Natural killer cell treated with Interleukin-12 subunit alpha and Interleukin-12 subunit beta and Interleukin-15 and Interleukin-18, amount 100 ng/mL, for 72 hours (primary cell): ENCODE data around the gene STRIT1. TPM values are rescaled to one million over a fixed set of nuclear protein-coding genes. Genes with fewer than 3 reads are reported as not detected.
"Not testable (repeated sequence)": the region's sequence is repeated elsewhere in the genome, so short reads cannot be mapped to it uniquely, and the experiment has no call there.

ENCODE experiments used
- ATAC-seq, 2 donors: fragments of 150-1000 bp; cut with Tn5 transposase in 1 of 2; sonication (Bioruptor Pico), chemical (Tn5 transposase) in 1 of 2; 2 replicates each; pipeline ENCODE4 v1.10.0; 2021
- DNase-seq: peaks from one replicate; pipeline ENCODE4 v3.0.0; 2022; ENCODE audit warnings: low spot score
- H3K27ac Mint-ChIP-seq, 2 donors: 1 replicate in 1 of 2; 2 replicates in 1 of 2; pipeline ENCODE4 v1.8.0; 2022; ENCODE audit warnings: mixed read lengths in 2 of 2, mild to moderate bottlenecking in 1 of 2, moderate library complexity in 1 of 2
- H3K27me3 Mint-ChIP-seq, 2 donors: 1 replicate in 1 of 2; 2 replicates in 1 of 2; pipeline ENCODE4 v1.8.0; 2022; ENCODE audit warnings: mixed read lengths in 2 of 2
- H3K36me3 Mint-ChIP-seq: one replicate; pipeline ENCODE4 v1.8.0; 2022; ENCODE audit warnings: mixed read lengths
- H3K4me1 Mint-ChIP-seq, 2 donors: 1 replicate in 1 of 2; 2 replicates in 1 of 2; pipeline ENCODE4 v1.8.0; 2022; ENCODE audit warnings: low read depth in 2 of 2, mixed read lengths in 2 of 2, mild to moderate bottlenecking in 1 of 2
- H3K4me3 Mint-ChIP-seq: one replicate; pipeline ENCODE4 v1.8.0; 2022; ENCODE audit warnings: mixed read lengths
- H3K9me3 Mint-ChIP-seq: 2 replicates; pipeline ENCODE4 v1.8.0; 2022; ENCODE audit warnings: mixed read lengths
- total RNA-seq, 2 donors: library from RNA; stranded (reverse); gene quantifications; one replicate each; pipeline ENCODE4 v1.2.3, GENCODE V29; 2022

Gene STRIT1
- total RNA-seq, 2 donors from 2014 or later = not detected

DNA sequence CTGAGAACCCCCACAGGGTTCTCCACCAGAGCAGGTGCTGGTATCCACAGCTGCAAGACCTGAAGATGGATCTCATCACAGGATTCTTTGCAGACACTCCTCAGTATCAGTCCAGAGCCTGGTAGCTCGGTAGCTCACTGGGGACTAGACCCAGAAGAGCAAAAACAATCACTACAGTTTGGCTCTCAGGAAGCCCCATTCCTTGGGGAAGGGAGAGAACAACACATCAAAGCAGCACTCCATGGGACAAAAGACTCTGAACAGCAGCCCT is 22.2 kb downstream of the STRIT1 start:
- DNase-seq = no peak
- no peaks in the 10 kb centered on the region for H3K27me3 Mint-ChIP-seq
- H3K4me3 Mint-ChIP-seq = no peak overlapping the region
- no peaks in the 10 kb centered on the region for H3K4me1 Mint-ChIP-seq
- peaks cover 3% of the 10 kb centered on the region for H3K9me3 Mint-ChIP-seq
- H3K27ac Mint-ChIP-seq = no peak overlapping the region
- ATAC-seq = no peak
- H3K36me3 Mint-ChIP-seq = no peaks in the 10 kb centered on the region

DNA sequence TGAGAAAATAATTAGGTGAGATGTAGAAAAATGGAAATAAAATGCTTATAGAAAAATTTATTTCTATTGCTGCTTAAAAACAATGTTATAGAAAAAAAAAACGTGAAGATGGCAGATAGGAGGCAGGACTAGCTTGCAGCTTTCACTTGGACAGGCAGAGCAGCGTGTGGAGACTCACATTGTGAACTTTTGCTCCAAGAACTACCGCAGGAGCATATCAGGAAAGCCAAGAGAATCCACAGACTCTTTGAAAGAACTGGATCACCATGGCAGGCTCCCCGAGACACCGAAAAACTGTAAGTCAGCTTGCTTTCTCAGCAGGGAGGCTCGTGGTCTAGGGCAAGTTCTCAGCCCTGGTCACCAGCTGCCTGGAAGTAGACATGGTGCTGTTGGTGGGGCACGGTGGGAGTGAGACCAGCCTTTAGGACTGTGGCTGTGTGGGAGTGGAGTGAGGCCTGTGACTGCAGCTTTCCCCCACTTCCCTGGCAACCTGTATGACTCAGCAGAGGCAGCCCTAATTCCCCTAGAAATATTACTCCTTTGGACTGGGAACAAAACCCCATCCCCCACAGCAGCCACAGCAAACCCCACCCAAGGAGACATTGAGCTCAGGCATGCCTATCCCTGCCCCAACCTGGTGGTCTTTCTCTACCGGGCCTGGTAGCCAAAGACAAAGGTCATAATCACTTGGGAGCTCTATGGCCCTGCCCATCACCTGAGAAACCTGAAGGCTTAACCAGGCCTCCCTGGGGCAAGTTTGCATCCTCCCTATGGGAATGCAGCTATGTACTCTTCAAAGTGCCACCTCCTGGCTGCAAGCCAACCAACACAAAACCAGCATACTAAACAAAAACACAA is 22.8 kb downstream of the STRIT1 start:
- ATAC-seq (no peak), DNase-seq (no peak)
- H3K36me3 Mint-ChIP-seq = no peaks in the 10 kb centered on the region
- H3K4me1 Mint-ChIP-seq = no peaks in the 10 kb centered on the region
- no peak overlapping the region for H3K27ac Mint-ChIP-seq
- no peaks in the 10 kb centered on the region for H3K27me3 Mint-ChIP-seq
- no peak overlapping the region for H3K4me3 Mint-ChIP-seq
- peaks cover 7% of the 10 kb centered on the region for H3K9me3 Mint-ChIP-seq

DNA sequence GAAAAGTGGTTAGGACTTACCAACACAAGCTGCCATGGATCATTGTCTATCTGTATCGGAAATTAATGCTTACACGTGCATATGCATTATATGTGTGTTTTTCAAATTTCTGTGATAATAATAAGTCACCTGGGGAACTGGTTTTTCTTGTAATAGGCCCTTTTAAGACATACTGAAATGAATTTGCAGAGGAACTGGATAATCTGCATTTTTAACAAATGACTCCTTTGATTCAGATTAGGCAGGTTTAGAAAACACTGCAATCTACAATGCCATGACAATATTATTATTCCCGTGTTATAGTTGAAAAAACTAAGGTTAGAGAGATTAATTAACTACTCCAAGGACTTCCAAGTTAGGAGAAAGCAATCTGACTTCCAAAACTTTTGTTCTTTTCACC is 23.4 kb downstream of the STRIT1 start:
- peaks cover 7% of the 10 kb centered on the region for H3K9me3 Mint-ChIP-seq
- H3K36me3 Mint-ChIP-seq = no peaks in the 10 kb centered on the region
- H3K4me1 Mint-ChIP-seq = no peaks in the 10 kb centered on the region
- ATAC-seq = no peak
- no peak overlapping the region for H3K27ac Mint-ChIP-seq
- no peak for DNase-seq
- no peaks in the 10 kb centered on the region for H3K27me3 Mint-ChIP-seq
- no peak overlapping the region for H3K4me3 Mint-ChIP-seq

- not testable (repeated sequence) for H3K27me3 Mint-ChIP-seq, H3K36me3 Mint-ChIP-seq, DNase-seq, H3K4me1 Mint-ChIP-seq, H3K4me3 Mint-ChIP-seq, ATAC-seq, H3K27ac Mint-ChIP-seq, H3K9me3 Mint-ChIP-seq
Observed at GRCh38 chr3:155262855-155263254, 30.6 kb downstream of the STRIT1 start.

- no peak for ATAC-seq
- Mint-ChIP-seq H3K9me3 (peaks cover 7% of the 10 kb centered on the region), H3K27ac (no peak overlapping the region), H3K36me3 (no peaks in the 10 kb centered on the region), H3K27me3 (no peaks in the 10 kb centered on the region), H3K4me1 (no peaks in the 10 kb centered on the region), H3K4me3 (no peak overlapping the region)
- DNase-seq = no peak
Observed at GRCh38 chr3:155262295-155262694, 31.2 kb downstream of the STRIT1 start.

- Mint-ChIP-seq H3K36me3 (no peaks in the 10 kb centered on the region), H3K27me3 (no peaks in the 10 kb centered on the region), H3K4me3 (no peak overlapping the region), H3K9me3 (peaks cover 11% of the 10 kb centered on the region), H3K27ac (no peak overlapping the region), H3K4me1 (no peaks in the 10 kb centered on the region)
- ATAC-seq (no peak), DNase-seq (no peak)
Observed at GRCh38 chr3:155254445-155254844, 39.0 kb downstream of the STRIT1 start.

DNA sequence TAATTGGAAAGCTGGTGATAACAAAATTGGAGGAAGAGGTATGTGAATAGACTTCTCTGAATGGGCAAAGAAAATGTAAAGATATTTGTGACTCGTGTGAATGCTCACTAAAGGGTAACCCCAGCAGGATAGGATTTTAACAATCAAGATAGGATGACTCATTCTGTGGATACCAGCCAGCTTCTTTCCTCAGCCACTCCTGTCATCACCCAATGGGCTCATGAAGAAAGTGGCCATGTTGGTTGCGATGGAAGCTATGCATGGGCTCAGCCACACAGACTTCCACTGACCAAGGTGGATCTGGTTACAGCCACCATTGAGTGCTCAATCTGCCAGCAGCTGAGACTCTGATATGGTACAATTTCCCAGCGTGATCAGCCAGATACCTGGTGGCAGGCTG is 40.9 kb downstream of the STRIT1 start:
- H3K27me3 Mint-ChIP-seq = no peaks in the 10 kb centered on the region
- no peaks in the 10 kb centered on the region for H3K4me1 Mint-ChIP-seq
- peaks cover 13% of the 10 kb centered on the region for H3K9me3 Mint-ChIP-seq
- H3K27ac Mint-ChIP-seq = no peak overlapping the region
- DNase-seq (no peak), ATAC-seq (no peak)
- no peak overlapping the region for H3K4me3 Mint-ChIP-seq
- H3K36me3 Mint-ChIP-seq = no peaks in the 10 kb centered on the region

- no peaks in the 10 kb centered on the region for H3K27me3 Mint-ChIP-seq
Observed at GRCh38 chr3:155252021-155252420, 41.5 kb downstream of the STRIT1 start.

GRCh38 chr3:155248531-155249187 is 44.8 kb downstream of the STRIT1 start:
- no peak for ATAC-seq
- H3K27me3 Mint-ChIP-seq = no peaks in the 10 kb centered on the region
- H3K4me3 Mint-ChIP-seq = no peak overlapping the region
- H3K4me1 Mint-ChIP-seq = no peaks in the 10 kb centered on the region
- DNase-seq = no peak
- H3K27ac Mint-ChIP-seq = no peak overlapping the region
- H3K36me3 Mint-ChIP-seq = no peaks in the 10 kb centered on the region
- H3K9me3 Mint-ChIP-seq = peaks cover 9% of the 10 kb centered on the region

More at GRCh38 chr3:155252021-155252420, 41.5 kb downstream of the STRIT1 start:
- H3K27ac Mint-ChIP-seq = no peak overlapping the region
- H3K4me3 Mint-ChIP-seq = no peak overlapping the region
- no peaks in the 10 kb centered on the region for H3K36me3 Mint-ChIP-seq
- peaks cover 11% of the 10 kb centered on the region for H3K9me3 Mint-ChIP-seq
- DNase-seq (no peak), ATAC-seq (no peak)
- H3K4me1 Mint-ChIP-seq = no peaks in the 10 kb centered on the region

- H3K4me3 Mint-ChIP-seq = no peak overlapping the region
- no peaks in the 10 kb centered on the region for H3K4me1 Mint-ChIP-seq
- peaks cover 7% of the 10 kb centered on the region for H3K9me3 Mint-ChIP-seq
- no peaks in the 10 kb centered on the region for H3K27me3 Mint-ChIP-seq
- no peaks in the 10 kb centered on the region for H3K36me3 Mint-ChIP-seq
- H3K27ac Mint-ChIP-seq = no peak overlapping the region
- ATAC-seq (no peak), DNase-seq (no peak)
Observed at GRCh38 chr3:155244699-155245098, 48.8 kb downstream of the STRIT1 start.

- Mint-ChIP-seq H3K9me3 (peaks cover 3% of the 10 kb centered on the region), H3K36me3 (no peaks in the 10 kb centered on the region), H3K4me1 (no peaks in the 10 kb centered on the region), H3K4me3 (no peak overlapping the region), H3K27ac (no peak overlapping the region), H3K27me3 (no peaks in the 10 kb centered on the region)
- no peak for DNase-seq
- ATAC-seq = no peak
Observed at GRCh38 chr3:155244216-155244615, 49.3 kb downstream of the STRIT1 start.

DNA sequence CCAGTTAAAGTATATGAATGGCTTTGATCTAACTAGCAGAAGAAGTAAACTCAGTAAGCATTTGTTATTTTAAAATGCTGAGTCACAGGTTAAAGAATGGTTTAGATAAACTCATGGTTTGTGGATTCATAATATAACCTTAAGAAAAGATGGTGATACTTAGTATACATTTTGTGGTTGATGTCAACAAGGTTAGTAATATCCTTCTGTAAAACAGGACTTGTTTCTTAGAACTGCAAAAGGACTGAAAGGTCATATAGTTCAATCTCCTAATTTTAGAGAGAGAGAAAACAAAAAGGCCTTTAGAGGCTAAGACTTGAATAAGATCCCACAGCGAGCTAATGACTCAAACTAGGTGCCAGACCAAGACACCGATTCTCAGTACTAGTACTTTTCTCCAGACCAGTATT is 50.0 kb downstream of the STRIT1 start:
- no peak for ATAC-seq
- Mint-ChIP-seq H3K4me3 (no peak overlapping the region), H3K27ac (no peak overlapping the region), H3K27me3 (no peaks in the 10 kb centered on the region), H3K4me1 (no peaks in the 10 kb centered on the region), H3K36me3 (no peaks in the 10 kb centered on the region), H3K9me3 (peaks cover 8% of the 10 kb centered on the region)
- DNase-seq = no peak

DNA sequence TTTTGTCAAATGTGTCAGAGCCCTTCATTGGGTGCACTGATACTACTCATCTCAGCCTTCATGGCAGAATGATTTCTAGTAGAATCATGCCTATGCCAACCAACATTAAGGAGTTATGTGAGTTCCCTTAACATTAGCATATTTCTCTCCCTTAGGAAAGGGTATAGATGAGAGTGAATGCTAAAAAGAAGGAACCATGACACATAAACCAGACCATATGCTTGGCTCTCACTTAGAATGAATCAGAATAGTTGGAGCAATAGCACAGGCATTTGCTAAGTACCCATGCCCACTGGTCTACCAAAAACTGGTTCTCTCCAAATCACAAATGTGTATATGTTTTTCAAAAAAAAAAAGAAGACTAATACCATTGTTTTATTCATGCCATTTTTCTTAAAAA is 51.1 kb downstream of the STRIT1 start:
- Mint-ChIP-seq H3K27me3 (no peaks in the 10 kb centered on the region), H3K27ac (no peak overlapping the region), H3K4me3 (no peak overlapping the region), H3K9me3 (peaks cover 10% of the 10 kb centered on the region), H3K4me1 (no peaks in the 10 kb centered on the region), H3K36me3 (no peaks in the 10 kb centered on the region)
- DNase-seq = no peak
- ATAC-seq = no peak

DNA sequence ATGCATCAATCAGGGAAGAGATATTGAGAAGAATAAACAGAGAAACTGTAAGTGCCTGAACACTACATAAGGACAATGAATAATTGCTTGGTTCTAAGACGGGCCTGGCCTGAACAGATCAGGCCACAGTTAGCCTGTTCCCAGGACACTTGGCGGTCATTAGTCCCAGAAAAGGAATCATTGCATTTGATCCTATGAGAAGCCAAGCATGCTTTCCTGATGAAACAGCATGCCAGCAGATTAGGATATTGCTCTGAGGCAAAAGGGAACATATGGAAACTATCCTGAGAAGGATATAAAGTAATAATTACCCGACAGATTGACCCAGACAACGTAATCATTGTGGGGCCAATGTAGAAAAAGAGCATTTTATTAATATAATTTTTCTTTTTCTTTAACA is 51.9 kb downstream of the STRIT1 start:
- H3K36me3 Mint-ChIP-seq = no peaks in the 10 kb centered on the region
- no peak overlapping the region for H3K27ac Mint-ChIP-seq
- no peak overlapping the region for H3K4me3 Mint-ChIP-seq
- peaks cover 10% of the 10 kb centered on the region for H3K9me3 Mint-ChIP-seq
- H3K27me3 Mint-ChIP-seq = no peaks in the 10 kb centered on the region
- no peak for ATAC-seq
- DNase-seq = no peak
- no peaks in the 10 kb centered on the region for H3K4me1 Mint-ChIP-seq
